Effector CD8-positive, alpha-beta T cell (primary cell): ENCODE data around the gene NUTM2B.
"Not testable (repeated sequence)": the region's sequence is repeated elsewhere in the genome, so short reads cannot be mapped to it uniquely, and the experiment has no call there.

Experiments used
- DNase-seq: peaks from one replicate; lab custom pipeline; 2025; lab: John Stamatoyannopoulos, UW
- total RNA-seq, 4 experiments: gene quantifications; one replicate each; lab custom pipeline; 2026; lab: John Stamatoyannopoulos, UW

Gene NUTM2B, protein sequence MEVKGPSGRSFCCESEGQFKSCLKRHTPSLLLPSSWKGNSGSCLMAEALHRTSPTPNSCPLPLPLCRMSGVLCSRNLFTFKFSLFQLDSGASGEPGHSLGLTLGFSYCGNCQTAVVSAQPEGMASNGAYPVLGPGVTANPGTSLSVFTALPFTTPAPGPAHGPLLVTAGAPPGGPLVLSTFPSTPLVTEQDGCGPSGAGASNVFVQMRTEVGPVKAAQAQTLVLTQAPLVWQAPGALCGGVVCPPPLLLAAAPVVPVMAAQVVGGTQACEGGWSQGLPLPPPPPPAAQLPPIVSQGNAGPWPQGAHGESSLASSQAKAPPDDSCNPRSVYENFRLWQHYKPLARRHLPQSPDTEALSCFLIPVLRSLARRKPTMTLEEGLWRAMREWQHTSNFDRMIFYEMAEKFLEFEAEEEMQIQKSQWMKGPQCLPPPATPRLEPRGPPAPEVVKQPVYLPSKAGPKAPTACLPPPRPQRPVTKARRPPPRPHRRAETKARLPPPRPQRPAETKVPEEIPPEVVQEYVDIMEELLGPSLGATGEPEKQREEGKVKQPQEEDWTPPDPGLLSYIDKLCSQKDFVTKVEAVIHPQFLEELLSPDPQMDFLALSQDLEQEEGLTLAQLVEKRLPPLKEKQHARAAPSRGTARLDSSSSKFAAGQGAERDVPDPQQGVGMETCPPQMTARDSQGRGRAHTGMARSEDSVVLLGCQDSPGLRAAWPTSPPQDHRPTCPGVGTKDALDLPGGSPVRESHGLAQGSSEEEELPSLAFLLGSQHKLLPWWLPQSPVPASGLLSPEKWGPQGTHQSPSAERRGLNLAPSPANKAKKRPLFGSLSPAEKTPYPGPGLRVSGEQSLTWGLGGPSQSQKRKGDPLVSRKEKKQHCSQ
- 0 to 0.91 (median 0.37) reads per million in 4 experiments for total RNA-seq

DNA sequence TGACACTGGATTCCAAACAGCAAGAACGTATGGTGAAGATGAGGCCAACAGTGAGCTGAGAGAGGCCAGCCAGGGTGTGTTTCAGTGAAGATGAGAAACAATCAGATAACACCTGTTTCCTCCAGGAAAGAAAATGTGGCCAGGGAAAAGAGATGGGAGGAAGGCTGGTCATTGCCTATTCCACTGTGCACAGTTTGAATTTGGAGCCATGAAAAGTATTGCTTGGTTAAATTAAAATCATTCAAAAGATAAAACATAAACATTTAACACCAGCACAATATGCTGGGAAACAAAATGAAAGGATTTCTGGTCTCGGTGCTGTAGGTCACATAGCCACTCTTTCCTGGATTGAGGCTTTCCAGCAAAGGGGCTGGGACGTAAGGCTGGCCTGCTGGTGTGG is at the start of gene NUTM2B:
Gene NUTM2B, plus strand, starts transcription at position 301 of the 400 bp plus-strand sequence. CDS start 383 bp downstream, outside the sequence.
- DNase-seq: not testable (repeated sequence)

DNA sequence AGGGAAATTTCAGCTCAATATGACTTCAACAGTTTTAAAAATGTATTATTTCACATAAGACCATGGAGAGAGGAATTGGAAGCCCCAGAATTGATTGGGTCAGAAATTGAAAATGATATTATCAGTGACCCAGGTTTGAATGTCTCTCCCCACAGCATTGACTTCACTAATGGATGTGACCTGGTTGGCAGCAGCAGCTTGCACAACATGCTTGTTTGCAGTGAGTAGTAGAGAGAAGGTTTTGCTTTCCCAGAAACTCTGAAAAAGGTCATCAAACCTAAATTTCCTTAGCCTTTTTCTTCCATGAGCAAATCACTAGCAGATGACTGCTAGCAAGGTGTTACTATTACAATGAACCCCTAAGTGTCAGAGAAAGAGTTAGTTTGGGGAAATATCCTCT is 39.7 kb upstream of the NUTM2B start:
- DNase-seq: not testable (repeated sequence)

DNA sequence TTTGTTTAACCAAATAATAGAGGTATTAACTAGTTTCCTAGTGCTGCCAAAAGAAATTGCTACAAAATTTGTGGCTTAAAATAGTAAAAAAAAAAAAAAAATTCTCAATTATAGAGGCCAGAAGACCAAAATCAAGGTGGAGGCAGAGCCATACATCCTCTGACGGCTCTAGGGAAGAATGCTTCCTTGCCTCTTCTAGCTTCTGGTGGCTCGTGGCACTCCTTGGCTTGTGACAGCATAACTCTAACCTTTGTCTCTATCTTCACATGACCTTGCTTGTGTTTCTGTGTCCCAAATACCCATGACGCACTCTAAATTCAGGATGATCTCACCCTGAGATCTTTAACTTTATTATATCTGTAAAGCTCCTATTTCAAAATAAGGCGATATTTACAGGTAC is 38.3 kb upstream of the NUTM2B start:
- not testable (repeated sequence) for DNase-seq

DNA sequence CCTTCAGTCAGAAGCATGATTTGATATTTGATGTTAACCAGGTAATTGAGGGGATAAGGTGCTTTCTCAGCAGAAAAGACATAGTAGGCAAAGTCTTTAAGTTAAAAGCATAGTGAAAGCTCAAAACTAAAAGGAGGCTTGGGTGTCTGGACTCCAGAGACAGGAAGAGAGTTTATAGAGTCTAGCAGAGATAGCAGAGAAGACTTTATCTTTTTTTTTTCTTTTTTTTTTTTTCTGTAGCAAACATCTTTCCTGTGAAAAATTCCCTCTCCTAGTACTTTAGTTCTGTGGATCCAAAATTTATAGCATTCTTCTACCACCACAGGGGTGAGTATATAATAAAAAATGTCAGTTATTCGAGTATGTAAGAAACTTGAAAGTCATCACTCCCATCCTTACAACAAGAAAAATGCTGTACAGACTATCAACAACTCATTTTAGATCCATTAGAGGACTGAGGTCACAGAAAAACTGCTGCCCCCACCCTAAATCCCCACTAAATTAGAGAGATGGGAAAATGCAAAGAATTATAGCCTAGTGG is 33.7 kb upstream of the NUTM2B start:
- DNase-seq: not testable (repeated sequence)

DNA sequence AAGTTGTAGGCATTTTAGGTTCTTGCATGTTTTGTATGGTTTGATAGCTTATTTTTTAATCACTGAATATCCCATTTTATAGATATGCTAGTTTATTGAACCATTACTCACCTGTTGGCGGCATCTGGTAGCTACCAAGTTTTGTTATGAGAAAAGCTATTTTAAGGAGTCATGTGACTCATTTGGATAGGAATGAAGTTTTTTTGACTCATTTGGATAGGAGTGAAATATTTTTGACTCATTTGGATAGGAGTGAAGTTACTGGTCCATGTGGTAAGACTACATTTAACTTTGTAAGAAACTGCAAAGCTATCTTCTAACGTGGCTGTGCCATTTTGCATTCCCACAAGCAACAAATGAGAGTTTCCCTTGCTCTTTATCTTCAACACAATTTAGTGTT is 28.1 kb upstream of the NUTM2B start:
- not testable (repeated sequence) for DNase-seq

DNA sequence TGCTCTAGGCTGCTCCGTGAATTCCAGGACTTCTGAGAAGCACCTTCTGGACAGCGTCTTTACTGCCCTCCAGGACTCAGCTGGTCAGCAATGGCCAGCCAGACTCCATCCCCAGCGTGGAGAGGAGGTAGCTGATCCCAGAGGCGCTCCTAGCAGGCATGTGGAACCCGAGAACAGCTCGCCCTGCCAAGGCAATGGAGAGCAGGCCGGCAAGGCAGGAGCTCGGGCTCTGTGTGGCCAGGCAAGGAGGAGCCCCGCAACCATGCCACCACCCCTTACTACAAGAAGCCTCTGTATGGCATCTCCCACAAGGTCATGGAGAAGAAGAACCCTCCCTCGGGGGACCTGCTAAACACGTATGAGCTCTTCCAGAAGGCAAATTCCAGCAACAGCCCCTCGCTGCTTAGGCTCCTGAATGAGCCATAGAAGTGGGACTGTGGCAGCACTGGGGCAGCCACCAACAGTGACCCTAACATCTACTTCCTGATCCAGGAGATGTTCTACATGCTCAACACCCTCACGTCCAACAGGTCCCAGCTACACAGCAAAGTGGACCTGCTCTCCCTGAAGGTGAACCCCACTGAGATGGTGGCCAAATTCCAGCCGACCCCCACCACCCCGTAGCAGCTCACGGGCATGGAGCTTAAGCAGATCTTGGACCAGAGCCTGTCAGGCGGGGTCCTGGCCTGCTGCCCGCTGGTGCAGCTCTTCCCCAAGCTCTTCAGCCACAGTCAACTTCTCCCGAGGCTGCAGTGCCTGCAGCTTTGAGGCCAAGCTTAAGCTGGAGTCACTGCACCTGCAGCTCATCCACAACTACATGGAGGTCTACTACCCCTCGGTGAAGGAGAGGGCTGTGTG is 19.8 kb upstream of the NUTM2B start:
- not testable (repeated sequence) for DNase-seq

DNA sequence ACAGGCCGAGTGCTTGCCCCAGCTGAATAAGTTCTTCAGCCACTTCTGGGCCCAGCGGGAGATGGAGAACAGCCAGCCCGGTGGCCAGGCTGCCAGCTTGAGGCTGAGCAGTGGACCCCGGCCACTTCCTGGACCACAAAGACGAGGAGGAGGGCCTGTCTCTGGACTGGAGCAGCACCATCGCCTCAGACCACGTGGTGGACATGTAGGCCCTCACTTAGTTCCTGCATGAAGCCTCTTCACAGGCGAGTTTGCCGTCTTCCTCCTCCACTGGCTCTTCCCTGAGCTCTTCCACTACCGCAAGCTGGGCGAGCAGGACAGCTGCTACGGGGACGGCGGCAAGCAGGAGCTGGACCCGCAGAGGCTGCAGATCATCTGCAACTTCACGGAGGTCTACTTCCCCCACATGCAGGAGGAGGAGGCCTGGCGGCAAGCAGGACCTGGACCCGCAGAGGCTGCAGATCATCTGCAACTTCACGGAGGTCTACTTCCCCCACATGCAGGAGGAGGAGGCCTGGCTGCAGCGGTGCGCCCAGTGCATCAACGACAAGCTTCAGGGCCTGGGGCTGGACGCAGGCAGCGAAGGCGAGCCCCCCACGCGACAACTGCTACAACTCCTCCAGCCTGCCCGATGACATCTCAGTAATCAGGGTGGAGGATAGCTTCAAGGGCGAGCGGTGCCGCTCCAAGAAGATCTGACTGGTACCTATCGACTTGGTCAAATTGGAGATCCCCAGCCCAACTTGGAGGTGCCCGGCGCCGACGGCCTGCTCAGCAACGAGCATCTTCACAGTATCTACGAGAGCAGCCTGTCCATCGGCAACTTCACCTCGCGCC is 18.9 kb upstream of the NUTM2B start:
- DNase-seq: not testable (repeated sequence)

DNA sequence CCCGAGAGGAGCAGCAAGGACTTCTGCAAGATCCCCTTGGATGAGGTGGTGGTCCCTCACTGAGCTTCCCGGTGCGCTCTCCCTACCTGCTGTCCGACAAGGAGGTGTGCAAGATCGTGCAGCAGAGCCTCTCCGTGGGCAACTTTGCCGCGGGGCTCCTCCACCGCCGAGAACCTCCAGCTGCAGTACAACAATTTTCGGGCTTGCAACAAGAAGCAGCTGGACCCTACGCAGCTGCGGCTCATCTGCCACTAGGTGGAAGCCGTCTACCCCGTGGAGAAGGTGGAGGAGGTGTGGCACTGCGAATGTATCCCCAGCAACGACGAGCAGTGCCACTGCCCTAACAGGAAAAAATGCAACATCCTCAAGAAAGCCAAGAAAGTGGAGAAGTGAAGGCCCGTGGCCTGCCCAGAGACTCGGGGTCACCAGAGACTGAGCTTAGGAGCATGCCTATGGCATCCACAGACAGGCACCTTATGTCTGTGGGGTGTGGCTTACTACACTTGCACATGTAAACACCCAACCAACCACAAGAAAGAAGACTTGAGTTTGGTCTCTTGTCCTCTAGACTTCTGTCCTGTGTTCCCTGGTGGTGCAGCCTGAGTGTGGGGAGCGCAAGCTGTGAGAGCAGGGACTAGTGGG is 17.9 kb upstream of the NUTM2B start:
- not testable (repeated sequence) for DNase-seq

DNA sequence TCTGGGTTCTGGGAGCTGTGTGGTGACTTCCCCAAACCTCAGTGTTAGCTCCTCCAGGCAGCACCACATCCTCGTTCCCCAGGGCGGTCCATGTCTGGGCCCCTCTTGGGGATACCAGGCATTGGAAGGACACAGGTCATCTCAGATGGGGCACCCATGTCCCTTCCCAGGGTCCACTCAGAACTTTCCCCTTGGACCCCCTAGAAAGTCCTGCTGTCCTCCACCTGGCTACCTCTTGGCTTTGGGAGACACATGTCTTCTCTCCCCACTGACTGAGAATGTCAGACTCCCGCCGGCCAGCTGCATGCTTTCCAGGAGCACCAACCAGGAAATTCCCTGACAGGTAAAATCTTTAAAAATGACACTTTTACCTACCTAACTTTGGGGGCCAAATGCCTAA is 16.4 kb upstream of the NUTM2B start:
- DNase-seq: not testable (repeated sequence)

DNA sequence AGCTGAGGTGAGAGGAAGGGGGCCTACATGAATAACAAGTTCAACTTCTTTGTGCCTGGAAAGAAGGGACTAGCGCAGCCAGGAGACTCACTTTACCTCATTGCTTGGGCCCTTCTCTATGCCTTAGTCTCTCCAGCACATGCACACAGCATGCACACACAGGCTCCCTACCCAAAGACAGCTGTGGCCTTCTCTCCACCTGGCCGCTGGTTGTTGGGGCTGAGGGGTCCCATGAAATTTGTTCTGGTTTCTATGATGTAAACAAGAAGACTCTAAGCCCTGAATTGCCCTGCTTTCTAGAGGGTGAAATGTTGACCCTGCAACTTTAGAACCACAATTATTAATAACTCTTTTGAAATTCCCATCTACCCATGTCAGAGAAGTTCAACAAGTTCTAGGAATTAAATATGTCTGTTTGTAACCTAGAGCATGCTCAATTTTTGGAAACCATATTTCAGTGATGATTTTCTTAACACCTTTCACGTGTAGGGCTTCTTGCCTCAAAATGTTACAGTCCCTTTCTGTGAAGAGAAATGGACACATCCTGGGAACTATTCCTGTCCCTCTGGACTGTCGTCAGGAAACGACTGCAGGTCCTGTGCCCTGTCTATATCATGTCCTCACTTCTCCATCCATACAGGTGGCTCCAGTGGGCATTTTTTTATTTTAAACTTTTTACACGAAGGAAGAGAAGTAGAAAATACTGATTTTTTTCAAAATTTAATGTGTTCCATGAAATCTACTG is 15.4 kb upstream of the NUTM2B start:
- not testable (repeated sequence) for DNase-seq

DNA sequence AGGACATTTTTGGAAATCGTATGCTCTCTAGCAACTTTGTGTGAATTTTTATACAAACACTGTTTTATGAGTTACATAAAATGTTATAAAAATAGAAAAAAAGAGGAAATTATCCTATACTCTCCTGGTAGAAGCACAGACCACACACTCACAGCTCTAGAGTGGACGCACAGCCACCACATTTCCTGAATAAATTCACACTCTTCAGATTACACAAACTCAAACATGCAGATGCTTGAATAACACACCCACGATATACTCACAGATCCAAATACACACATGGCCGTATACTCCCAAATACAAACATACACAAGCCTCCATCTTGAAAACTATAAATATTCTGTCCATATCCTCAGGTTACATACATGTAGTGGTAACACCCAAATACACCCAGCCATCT is 14.2 kb upstream of the NUTM2B start:
- not testable (repeated sequence) for DNase-seq

DNA sequence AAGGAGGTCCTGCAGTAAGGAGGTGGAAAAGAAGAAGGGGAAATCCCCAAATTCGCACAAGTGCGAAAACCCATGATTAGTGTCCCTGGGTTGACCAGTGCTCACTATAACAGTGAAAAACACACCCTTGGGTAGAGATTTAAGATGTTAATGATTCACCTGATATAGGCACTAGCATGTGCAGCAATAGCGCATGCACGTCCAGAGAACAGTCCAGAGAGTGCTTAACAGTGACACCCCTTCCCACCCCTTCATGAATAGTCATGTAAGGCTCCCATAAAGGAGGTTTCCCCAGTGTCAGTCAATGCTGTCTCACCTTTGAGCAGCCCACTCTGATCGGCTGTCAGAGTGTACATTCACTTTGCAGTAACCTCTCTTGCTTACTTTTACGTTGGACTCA is 6.4 kb upstream of the NUTM2B start:
- not testable (repeated sequence) for DNase-seq

DNA sequence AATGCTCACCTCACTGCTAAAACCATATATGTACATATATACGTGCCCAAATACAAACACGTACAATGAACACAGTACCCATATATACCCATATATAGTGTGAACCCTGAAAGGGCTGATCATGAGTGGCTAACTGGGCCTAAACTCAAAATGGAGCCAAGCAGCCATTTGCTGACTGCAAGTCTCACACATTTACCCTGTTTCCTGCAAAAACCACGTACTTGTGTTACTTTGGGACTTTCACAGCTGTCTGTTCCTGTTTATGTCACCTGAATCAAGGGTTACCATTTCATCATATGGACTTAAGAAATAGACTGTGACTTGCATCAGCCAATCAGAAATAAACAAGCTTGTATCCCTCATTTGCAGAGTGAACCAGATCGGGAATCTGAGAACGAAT is 5.9 kb upstream of the NUTM2B start:
- not testable (repeated sequence) for DNase-seq

DNA sequence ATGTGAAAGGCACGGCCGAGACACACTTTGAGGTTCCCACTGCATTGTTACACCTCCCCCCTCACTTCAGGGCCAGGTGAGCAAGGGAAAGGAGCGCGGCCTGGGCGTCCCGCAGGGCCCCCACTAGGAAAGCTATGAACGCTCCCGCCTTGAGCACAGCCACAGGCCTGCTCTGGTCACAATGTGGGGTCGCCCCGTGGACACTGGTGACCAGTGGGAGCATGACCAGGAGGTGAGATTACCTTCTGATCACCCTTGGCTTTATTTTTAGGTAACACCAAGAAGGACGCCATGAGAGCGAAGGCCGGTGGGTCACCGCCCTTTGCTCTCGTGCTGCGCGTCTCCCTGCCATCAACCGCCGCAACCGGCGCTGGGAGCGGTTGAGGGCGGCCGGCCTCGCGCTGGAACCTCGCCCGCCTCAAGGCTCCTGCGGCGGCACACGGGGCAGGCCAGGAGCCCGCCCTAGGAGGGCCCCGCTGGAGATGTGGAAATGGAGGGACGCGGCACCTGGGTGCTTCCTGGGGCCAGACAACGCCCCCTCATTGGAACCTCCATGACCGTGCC is 2.6 kb upstream of the NUTM2B start:
- not testable (repeated sequence) for DNase-seq

DNA sequence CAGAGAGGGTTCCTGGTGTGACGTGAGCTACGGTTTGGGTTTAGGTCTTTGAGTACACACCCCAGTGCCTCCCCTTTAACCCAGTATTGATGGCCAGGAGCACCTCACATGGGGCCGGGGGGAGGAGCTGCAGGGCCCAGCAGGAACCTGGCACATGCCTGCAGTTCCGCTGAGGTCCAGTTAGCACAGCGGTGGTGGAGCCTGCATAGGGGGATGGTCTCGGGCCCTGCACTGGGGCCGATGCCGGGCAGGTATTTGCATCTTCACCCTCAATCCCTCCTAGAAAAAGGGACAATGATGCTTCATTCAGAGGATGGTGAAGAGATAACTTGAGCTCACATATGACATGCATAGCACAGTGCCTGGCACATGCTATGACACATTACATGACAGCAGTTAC is 4.0 kb downstream of the NUTM2B start:
- DNase-seq: not testable (repeated sequence)

DNA sequence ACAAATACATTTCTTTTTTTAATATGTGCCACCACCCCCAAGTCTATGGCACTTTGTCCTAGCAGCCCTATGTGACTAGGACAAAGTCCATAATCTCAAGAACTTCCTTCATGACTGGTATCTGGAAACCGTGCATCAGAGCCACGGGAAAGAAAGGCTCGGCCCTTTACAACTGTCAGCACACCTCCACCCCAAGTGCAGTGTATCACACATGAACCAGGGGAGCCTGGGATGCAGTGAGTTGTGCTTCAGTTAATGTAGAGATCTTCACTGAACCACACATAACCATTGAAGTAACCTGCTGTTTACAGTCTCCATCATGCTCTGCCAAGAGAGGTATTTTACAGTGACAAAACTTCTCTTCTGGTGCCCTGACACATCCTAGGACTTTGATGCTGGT is 11.9 kb downstream of the NUTM2B start:
- DNase-seq: not testable (repeated sequence)

DNA sequence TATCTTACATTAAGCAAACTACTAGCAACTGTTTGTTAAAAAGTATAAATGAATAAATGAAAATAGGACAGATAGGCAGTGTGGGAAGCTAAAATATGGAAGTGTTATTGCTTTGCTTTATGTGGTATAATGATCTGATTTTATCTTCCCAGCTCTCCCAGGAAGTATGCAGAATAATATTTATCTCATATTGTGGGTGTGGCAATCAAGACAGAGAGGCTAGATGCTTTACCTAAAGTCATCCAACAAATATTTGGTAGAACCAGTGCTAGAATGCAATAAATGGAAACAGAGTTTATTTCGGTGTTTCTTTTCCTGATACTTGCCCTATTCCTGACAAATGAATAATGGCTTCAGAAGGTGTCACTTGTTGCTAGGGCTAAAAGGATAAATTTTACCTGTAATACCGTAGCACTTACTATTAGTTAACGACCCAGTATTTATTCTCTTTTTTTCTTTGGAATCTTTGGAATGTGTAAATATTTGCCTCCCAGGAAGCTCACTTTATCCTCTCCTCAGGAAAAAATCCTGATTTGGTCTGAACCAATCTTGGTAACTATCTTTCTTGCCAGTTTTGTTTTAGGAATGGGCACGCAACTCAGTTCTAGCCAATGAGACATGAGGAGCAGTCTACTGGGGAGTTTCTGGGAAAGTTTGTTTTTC is 14.0 kb downstream of the NUTM2B start:
- DNase-seq: not testable (repeated sequence)

DNA sequence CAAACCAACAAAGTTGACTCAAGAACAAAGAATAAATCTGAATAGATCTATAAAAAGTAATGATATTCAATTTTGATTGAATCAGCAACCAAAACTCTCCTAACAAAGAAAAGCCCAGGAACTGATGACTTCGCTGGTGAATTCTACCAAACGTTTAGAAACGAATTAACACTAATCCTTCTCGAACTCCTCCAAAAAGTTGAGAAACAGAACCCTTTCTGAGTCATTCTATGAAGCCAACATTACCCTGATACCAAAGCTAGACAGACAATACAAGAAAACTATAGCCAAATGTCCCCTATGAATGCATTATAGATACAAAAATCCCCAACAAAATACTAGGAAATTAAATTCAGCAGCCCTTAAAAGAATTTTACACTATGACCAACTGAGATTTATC is 17.0 kb downstream of the NUTM2B start:
- not testable (repeated sequence) for DNase-seq
